Measurements from ENCODE around the gene TSHZ2.

The TSHZ2 gene

GRCh38 chr20:53092772-53093300, 120.7 kb downstream of the TSHZ2 start:
- DNase-seq, result no peak

GRCh38 chr20:53097371-53097770, 125.2 kb downstream of the TSHZ2 start:
- DNase-seq, result no peak

GRCh38 chr20:53097791-53098190, 125.6 kb downstream of the TSHZ2 start:
- no peak for DNase-seq

- DNase-seq, result no peak
These were observed 126.5 kb downstream of the TSHZ2 start for GRCh38 chr20:53098621-53099020.

- DNase-seq, result no peak
These were observed 127.7 kb downstream of the TSHZ2 start for GRCh38 chr20:53099856-53100255.

GRCh38 chr20:53100476-53100911, 128.3 kb downstream of the TSHZ2 start:
- no peak for DNase-seq

GRCh38 chr20:53101992-53102760, 130.0 kb downstream of the TSHZ2 start:
- no peak for DNase-seq

GRCh38 chr20:53103124-53103523, 131.0 kb downstream of the TSHZ2 start:
- no peak for DNase-seq

- no peak for DNase-seq
These were observed 132.7 kb downstream of the TSHZ2 start for GRCh38 chr20:53104884-53105283.

- DNase-seq, result no peak
These were observed 144.6 kb downstream of the TSHZ2 start for GRCh38 chr20:53116733-53117132.

- no peak for DNase-seq
These were observed 150.7 kb downstream of the TSHZ2 start for GRCh38 chr20:53122853-53123252.

GRCh38 chr20:53124075-53124551, 152.0 kb downstream of the TSHZ2 start:
- no peak for DNase-seq

GRCh38 chr20:53124803-53125202, 152.6 kb downstream of the TSHZ2 start:
- DNase-seq, result no peak

GRCh38 chr20:53126185-53126584, 154.0 kb downstream of the TSHZ2 start:
- DNase-seq, result no peak

GRCh38 chr20:53127027-53127426, 154.9 kb downstream of the TSHZ2 start:
- no peak for DNase-seq

GRCh38 chr20:53128004-53128403, 155.8 kb downstream of the TSHZ2 start:
- DNase-seq, result no peak

GRCh38 chr20:53129563-53129962, 157.4 kb downstream of the TSHZ2 start:
- no peak for DNase-seq

- no peak for DNase-seq
These were observed 158.6 kb downstream of the TSHZ2 start for GRCh38 chr20:53130795-53131194.

GRCh38 chr20:53133125-53133524, 161.0 kb downstream of the TSHZ2 start:
- DNase-seq, result no peak

GRCh38 chr20:53133628-53134027, 161.5 kb downstream of the TSHZ2 start:
- no peak for DNase-seq

- no peak for DNase-seq
These were observed 164.3 kb downstream of the TSHZ2 start for GRCh38 chr20:53136473-53136872.

- no peak for DNase-seq
These were observed 166.5 kb downstream of the TSHZ2 start for GRCh38 chr20:53138454-53139262.

- no peak for DNase-seq
These were observed 169.3 kb downstream of the TSHZ2 start for GRCh38 chr20:53141201-53142050.
